Activated T-helper 9 cell treated with anti-CD3 and anti-CD28 coated beads, Interleukin-2, amount 50 U/mL, for 16 hours (primary cell): ENCODE results near the gene SPRN.
"Not testable (repeated sequence)": the region's sequence is repeated elsewhere in the genome, so short reads cannot be mapped to it uniquely, and the experiment has no call there.

Source experiments
- DNase-seq: peaks from one replicate; pipeline ENCODE4 v3.0.0-alpha.2; 2020; ENCODE audit warnings: low read depth

Gene SPRN

DNA sequence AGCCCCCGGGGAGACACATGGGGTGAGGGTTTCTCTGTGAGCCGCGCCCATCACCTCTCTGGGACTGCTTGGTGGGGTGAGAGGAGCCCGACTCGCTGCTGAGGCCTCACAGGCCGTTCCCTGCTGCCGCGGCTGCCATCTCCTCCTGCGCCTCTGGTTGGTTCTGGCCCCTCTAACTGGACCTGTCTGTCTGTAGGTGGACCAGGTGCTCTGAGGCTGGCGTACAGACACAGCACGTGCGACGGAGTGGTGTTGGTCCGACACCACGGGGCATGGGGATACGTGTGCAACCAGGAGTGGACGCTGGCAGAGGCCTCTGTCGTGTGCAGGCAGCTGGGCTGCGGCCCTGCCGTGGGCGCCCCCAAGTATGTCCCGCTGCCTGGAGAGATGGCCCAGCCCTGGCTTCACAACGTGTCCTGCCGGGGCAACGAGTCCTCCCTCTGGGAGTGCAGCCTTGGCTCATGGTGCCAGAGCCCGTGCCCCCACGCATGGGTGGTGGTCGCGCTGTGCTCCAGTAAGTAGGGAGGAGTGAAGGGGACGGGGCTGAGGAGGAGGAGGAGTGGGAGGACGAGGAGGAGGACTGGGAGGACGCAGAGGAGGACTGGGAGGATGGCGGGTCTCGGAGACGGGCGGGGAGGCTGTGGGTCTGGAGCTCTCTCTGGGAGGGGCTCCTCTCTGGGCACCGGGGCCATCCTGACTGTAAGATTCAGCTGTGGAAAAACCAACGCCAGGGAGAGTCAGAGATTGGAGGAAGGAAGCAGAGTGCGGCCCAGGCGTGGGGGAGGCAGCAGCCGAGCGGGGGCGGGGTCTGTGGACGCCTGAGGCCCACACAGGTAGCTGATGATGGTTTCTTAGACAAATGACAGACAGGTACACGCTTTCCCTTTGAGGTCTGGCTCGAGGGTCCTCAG lies 31.9 kb upstream of the SPRN start:
- DNase-seq = no peak

DNA sequence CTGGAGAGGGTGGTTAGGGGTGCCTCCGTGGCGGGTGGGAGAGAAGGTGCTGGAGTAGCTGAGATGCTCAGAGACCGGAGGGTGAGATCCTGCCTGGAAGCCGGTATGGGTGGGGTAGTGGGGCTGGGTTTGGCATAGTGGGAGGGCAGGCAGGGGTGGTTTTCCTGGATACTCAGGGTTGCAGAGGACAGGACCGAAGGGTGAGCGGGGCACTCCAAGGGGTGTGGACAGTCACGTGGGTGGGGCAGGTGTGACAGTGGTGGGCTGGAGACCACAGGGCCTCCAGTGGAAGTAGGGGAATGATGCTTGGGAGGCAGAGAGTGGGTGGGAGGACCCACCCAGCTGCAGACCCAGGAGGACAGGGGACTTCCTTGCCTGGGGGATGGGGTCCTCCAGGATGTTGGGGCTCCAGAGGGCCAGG lies 31.2 kb upstream of the SPRN start:
- DNase-seq = no peak

DNA sequence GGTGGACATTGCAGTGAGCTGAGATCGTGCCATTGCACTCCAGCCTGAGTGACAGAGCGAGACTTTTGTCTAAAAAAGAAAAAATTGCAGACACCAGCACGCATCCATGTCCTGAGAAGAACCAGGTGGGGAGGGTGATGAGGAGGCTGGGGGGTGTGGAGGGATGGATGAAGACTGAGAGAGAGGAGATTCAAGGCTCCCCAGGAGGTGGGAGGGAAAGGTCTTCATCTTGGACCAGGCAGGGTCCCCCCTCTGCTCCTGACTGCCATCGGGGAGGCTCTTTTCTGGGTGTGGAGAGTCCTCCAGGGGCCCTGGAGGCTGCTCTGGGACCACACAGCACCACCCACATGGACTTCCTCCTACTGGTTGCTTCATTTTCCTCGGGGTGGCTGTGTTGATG lies 30.8 kb upstream of the SPRN start:
- DNase-seq = no peak

DNA sequence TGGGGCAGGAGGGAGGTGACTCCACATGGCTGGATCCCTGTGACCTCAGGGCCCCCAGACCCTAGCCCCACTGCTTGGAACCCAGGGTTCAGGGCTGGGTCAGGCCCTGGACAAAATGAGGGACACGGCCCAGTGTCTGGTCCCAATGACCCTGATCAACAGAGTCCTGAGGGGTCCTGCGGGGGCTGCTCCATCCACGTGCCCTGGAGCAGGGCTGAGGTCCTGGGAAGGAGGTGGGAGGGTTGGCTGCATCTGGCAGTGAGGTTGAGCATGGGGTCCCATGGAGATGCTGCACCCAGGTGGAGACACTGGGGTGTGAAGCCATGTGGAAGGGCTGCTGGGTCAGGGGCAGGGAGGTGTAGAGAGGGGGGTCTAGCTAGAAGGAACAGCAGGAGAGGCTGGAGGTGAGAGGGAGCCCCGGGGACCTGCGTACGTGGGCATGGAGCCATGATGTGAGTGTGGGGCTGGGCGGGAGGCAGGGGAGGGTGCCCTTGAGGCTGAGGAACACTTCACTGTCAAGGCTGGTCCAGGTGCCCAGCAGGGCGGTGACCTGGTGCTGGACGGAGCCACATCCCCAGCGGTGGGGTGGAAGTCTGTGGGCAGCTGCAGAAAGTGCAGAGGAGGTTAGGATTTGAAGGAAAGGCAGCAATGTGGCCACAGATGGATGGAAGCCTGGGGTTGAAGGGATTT lies 29.9 kb upstream of the SPRN start:
- no peak for DNase-seq

GRCh38 chr10:133453516-133454203 lies 29.2 kb upstream of the SPRN start, which contains the start of gene SCART1:
TSS of gene SCART1 (plus strand) at chr10:133453945. CDS start at chr10:133453998, 53 bp downstream.
- DNase-seq = no peak

DNA sequence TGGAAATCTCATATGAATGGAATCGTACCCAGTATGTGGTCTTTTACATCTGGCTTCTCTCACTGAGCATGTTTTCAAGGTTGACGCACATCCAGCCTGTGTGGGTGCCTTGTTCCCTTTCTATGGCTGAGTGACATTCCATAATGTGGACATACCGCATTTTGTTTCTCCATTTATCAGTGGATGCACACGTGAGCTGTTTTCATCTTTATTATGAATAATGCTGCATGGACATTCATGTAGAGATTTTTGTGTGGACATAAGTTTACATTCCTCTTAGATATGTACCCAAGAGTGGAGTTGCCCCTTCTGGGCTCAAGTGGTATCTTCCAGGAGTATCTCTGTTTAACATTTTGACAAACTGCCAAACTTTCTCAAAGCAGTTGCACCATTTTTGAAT lies 28.0 kb upstream of the SPRN start:
- DNase-seq = no peak

GRCh38 chr10:133451346-133451745 lies 26.9 kb upstream of the SPRN start:
- DNase-seq = no peak

DNA sequence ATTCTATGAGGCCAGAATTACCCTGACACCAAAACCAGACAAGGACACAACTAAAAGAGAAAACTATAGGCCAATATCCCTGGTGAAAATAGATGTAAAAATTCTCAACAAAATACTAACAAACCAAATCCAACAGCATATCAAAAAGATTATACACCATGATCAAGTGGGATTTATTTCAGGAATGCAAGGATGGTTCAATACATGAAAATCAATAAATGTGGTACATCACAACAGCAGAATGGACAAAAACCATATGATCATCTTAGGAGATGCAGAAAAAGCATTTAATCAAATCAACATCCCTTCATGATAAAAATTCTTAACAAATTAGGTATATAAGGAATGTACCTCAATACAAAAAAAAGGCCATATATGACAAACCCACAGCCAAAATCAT lies 23.7 kb upstream of the SPRN start:
- DNase-seq = no peak

- no peak for DNase-seq
Observed at GRCh38 chr10:133446979-133447378, 22.6 kb upstream of the SPRN start.

GRCh38 chr10:133445751-133446708 lies 21.6 kb upstream of the SPRN start:
- DNase-seq = no peak

GRCh38 chr10:133445268-133445732 lies 20.9 kb upstream of the SPRN start:
- no peak for DNase-seq

DNA sequence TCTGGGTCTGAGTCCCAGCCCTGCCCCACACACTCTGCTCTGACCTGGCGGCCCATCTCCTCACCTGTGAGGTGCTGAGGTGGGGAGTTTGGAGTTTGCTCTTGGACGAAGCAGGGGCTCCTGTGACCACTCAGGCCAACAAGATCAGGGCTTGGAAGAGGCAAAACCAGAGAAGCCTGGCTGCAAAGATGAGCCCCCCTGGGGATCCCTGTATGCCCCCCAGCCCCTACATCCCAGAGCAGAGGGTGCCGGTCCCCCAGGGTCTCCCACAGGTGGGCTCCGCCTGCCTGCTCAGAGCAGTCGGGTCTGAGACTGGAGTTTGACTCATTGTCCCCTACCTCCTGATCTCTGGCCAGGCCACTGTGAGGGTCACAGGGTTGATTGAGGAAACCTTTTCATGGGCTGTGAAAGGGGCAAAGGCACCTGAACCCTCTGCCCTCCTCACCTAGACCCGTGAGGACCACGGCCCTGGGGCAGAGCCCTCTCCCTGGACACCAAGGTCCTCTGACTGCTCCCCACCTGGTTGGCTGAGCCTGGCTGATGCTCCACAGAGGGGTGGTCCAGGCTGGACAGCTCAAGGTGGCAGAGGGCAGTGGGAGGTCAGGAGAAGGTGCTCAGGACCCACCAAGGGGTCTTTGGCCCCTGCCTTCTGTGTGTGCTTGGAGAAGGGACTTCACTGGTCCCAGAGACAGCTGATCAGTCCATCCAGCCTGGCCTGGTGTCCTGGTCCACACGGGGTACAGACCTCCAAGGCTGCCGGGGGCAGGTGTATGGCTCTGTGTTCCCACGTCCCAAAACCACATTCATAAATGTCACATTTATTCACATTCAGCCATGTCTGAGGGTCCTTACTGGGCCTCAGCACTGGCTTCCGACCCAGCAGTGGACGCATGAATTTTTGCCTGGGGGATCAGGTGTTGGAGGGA lies 20.2 kb upstream of the SPRN start:
- DNase-seq = no peak

GRCh38 chr10:133442967-133443924 lies 18.8 kb upstream of the SPRN start:
- no peak for DNase-seq

- no peak for DNase-seq
Observed at GRCh38 chr10:133442191-133442966, 18.0 kb upstream of the SPRN start.

GRCh38 chr10:133441780-133442179 lies 17.4 kb upstream of the SPRN start:
- no peak for DNase-seq

- not testable (repeated sequence) for DNase-seq
Observed at GRCh38 chr10:133441356-133441755, 16.9 kb upstream of the SPRN start.

GRCh38 chr10:133440633-133441285 lies 16.3 kb upstream of the SPRN start:
- DNase-seq = no peak
